Neuronal stem cell (in vitro differentiated cells): ENCODE data around the gene OR6K6.

Experiments used
- DNase-seq: peaks from one replicate; pipeline ENCODE4 v3.0.0-alpha.2; 2013; ENCODE audit warnings: low spot score
- H2AFZ ChIP-seq: one replicate; pipeline ENCODE4 v1.6.1; 2013; ENCODE audit warnings: mild to moderate bottlenecking, low read length, inconsistent platforms
- H2AK5ac ChIP-seq: 2 replicates; pipeline ENCODE4 v1.6.1; 2013; ENCODE audit warnings: low read depth, mild to moderate bottlenecking, inconsistent platforms, low read length, moderate library complexity, mixed read lengths
- H2BK120ac ChIP-seq: 2 replicates; pipeline ENCODE4 v1.6.1; 2013; ENCODE audit warnings: low read depth, mild to moderate bottlenecking, inconsistent platforms, low read length, moderate library complexity, mixed read lengths
- H2BK12ac ChIP-seq: one replicate; pipeline ENCODE4 v1.6.1; 2013; ENCODE audit warnings: low read length, inconsistent platforms
- H2BK15ac ChIP-seq: 2 replicates; pipeline ENCODE4 v1.6.1; 2013; ENCODE audit warnings: mild to moderate bottlenecking, low read length, inconsistent platforms, mixed read lengths
- H2BK5ac ChIP-seq: one replicate; pipeline ENCODE4 v1.6.1; 2013; ENCODE audit warnings: inconsistent platforms, mild to moderate bottlenecking, low read length, moderate library complexity
- H3K14ac ChIP-seq: one replicate; pipeline ENCODE4 v1.6.1; 2013; ENCODE audit warnings: low read length, inconsistent platforms
- H3K18ac ChIP-seq: 2 replicates; pipeline ENCODE4 v1.6.1; 2013; ENCODE audit warnings: low read length, inconsistent platforms
- H3K23ac ChIP-seq: 2 replicates; pipeline ENCODE4 v1.6.1; 2013; ENCODE audit warnings: low read depth, mild to moderate bottlenecking, mixed read lengths, low read length, inconsistent platforms; ENCODE audit not compliant: poor library complexity
- H3K27ac ChIP-seq: replicated peaks from 3 replicates; pipeline ENCODE4 v1.5.1; 2013; ENCODE audit warnings: low read length, inconsistent platforms
- H3K27me3 ChIP-seq, 3 experiments: 2 replicates each; pipeline ENCODE4 v1.6.1; 2013; ENCODE audit warnings: low read length in 3 of 3, mild to moderate bottlenecking in 2 of 3, inconsistent platforms in 1 of 3, low read depth in 1 of 3, mixed read lengths in 1 of 3, moderate library complexity in 1 of 3; ENCODE audit not compliant: control insufficient read depth in 3 of 3, insufficient read depth in 3 of 3
- H3K36me3 ChIP-seq, 2 donors: replicated peaks in 1 of 2; 2 replicates each; pipeline ENCODE4 v1.6.1; 2013; ENCODE audit warnings: low read length in 2 of 2; ENCODE audit not compliant: control insufficient read depth in 2 of 2, insufficient read depth in 2 of 2
- H3K4ac ChIP-seq: 2 replicates; pipeline ENCODE4 v1.6.1; 2013; ENCODE audit warnings: inconsistent platforms, mild to moderate bottlenecking, low read length, moderate library complexity
- H3K4me1 ChIP-seq, 2 donors: 1 replicate in 1 of 2; 2 replicates in 1 of 2; pipeline ENCODE4 v1.6.1; 2013; ENCODE audit warnings: low read length in 2 of 2, low read depth in 1 of 2; ENCODE audit not compliant: control insufficient read depth in 2 of 2, insufficient read depth in 1 of 2
- H3K4me2 ChIP-seq: one replicate; pipeline ENCODE4 v1.6.1; 2013; ENCODE audit warnings: mild to moderate bottlenecking, low read length, inconsistent platforms; ENCODE audit not compliant: insufficient read depth, poor library complexity, severe bottlenecking
- H3K4me3 ChIP-seq, 2 donors: 2 replicates each; pipeline ENCODE4 v1.5.1; 2013; ENCODE audit warnings: low read length in 2 of 2, mild to moderate bottlenecking in 2 of 2, inconsistent platforms in 1 of 2, moderate library complexity in 1 of 2
- H3K79me1 ChIP-seq: one replicate; pipeline ENCODE4 v1.6.1; 2013; ENCODE audit warnings: low read depth, mild to moderate bottlenecking, inconsistent platforms, low read length, moderate library complexity
- H3K9ac ChIP-seq: one replicate; pipeline ENCODE4 v1.6.1; 2013; ENCODE audit warnings: mild to moderate bottlenecking, low read depth, low read length, inconsistent platforms; ENCODE audit not compliant: poor library complexity
- H3K9me3 ChIP-seq, 2 donors: replicated peaks in 1 of 2; 2 replicates each; pipeline versions ENCODE3 to v1.6.1; 2013; ENCODE audit warnings: low read length in 2 of 2, mild to moderate bottlenecking in 2 of 2, inconsistent platforms in 1 of 2, low read depth in 1 of 2, mixed read lengths in 1 of 2, moderate library complexity in 1 of 2; ENCODE audit not compliant: control insufficient read depth in 2 of 2, insufficient read depth in 1 of 2
- H4K8ac ChIP-seq: one replicate; pipeline ENCODE4 v1.6.1; 2013; ENCODE audit warnings: low read depth, mild to moderate bottlenecking, inconsistent platforms, low read length, moderate library complexity
- H4K91ac ChIP-seq: one replicate; pipeline ENCODE4 v1.6.1; 2013; ENCODE audit warnings: low read length, low read depth, mild to moderate bottlenecking, inconsistent platforms; ENCODE audit not compliant: poor library complexity
- WGBS, 2 donors: extraction: QIAGEN DNeasy Blood & Tissue Kit; methylation state at CpG; one replicate each; pipeline ENCODE4 v1.1.7; 2013; ENCODE audit warnings: missing lambda C conversion rate in 2 of 2, mixed read lengths in 1 of 2; ENCODE audit not compliant: insufficient read length in 2 of 2, insufficient replicate concordance in 1 of 2; ENCODE audit errors: extremely low coverage in 2 of 2; 5-methylcytosine and 5-hydroxymethylcytosine counted together

The OR6K6 gene

GRCh38 chr1:158732524-158732923 lies 22.0 kb upstream of the OR6K6 start:
- no peaks in the 10 kb centered on the region for H3K9me3 ChIP-seq
- H2BK5ac ChIP-seq: no peak overlapping the region
- no peak overlapping the region for H3K18ac ChIP-seq
- no peak overlapping the region for H3K27ac ChIP-seq
- no peak overlapping the region for H3K23ac ChIP-seq
- H3K79me1 ChIP-seq: no peaks in the 10 kb centered on the region
- no peak overlapping the region for H2BK15ac ChIP-seq
- H2AFZ ChIP-seq: no peak overlapping the region
- no peaks in the 10 kb centered on the region for H3K4me1 ChIP-seq
- DNase-seq: no peak
- no peak overlapping the region for H2BK120ac ChIP-seq
- H3K14ac ChIP-seq: no peak overlapping the region
- H3K4me3 ChIP-seq: no peak overlapping the region
- H3K36me3 ChIP-seq: no peaks in the 10 kb centered on the region
- no peak overlapping the region for H3K4ac ChIP-seq
- no peak overlapping the region for H2BK12ac ChIP-seq
- H4K8ac ChIP-seq: no peak overlapping the region
- H2AK5ac ChIP-seq: no peak overlapping the region
- no peak overlapping the region for H3K4me2 ChIP-seq
- H3K27me3 ChIP-seq: no peaks in the 10 kb centered on the region
- H4K91ac ChIP-seq: no peak overlapping the region
- no CpG with 5 or more reads among the region's 2 CpGs for WGBS, 2 donors
- H3K9ac ChIP-seq: no peak overlapping the region

- H3K27me3 ChIP-seq: no peaks in the 10 kb centered on the region
- H3K79me1 ChIP-seq: no peaks in the 10 kb centered on the region
- no peak overlapping the region for H3K23ac ChIP-seq
- H3K4me3 ChIP-seq: no peak overlapping the region
- no peak overlapping the region for H2BK120ac ChIP-seq
- H2AK5ac ChIP-seq: no peak overlapping the region
- no peak overlapping the region for H3K27ac ChIP-seq
- H2BK12ac ChIP-seq: no peak overlapping the region
- no peak overlapping the region for H3K4ac ChIP-seq
- H3K9me3 ChIP-seq: no peaks in the 10 kb centered on the region
- no peak overlapping the region for H2BK15ac ChIP-seq
- no peak overlapping the region for H2BK5ac ChIP-seq
- no peak overlapping the region for H2AFZ ChIP-seq
- H4K8ac ChIP-seq: no peak overlapping the region
- no peak overlapping the region for H3K14ac ChIP-seq
- H3K4me1 ChIP-seq: no peaks in the 10 kb centered on the region
- H3K36me3 ChIP-seq: no peaks in the 10 kb centered on the region
- H4K91ac ChIP-seq: no peak overlapping the region
- DNase-seq: no peak
- no peak overlapping the region for H3K18ac ChIP-seq
- no peak overlapping the region for H3K4me2 ChIP-seq
- H3K9ac ChIP-seq: no peak overlapping the region
Measured at GRCh38 chr1:158735848-158736247, 18.7 kb upstream of the OR6K6 start.

- Histone ChIP-seq H3K9ac (no peak overlapping the region), H3K4me1 (peaks cover 0 to 3% of the 10 kb centered on the region in 2 donors), H4K8ac (no peak overlapping the region), H3K27me3 (peaks cover 0 to 3% (median 0%) of the 10 kb centered on the region in 3 experiments), H3K4me3 (no peak overlapping the region), H3K4ac (no peak overlapping the region), H2BK15ac (no peak overlapping the region), H3K4me2 (no peak overlapping the region), H3K9me3 (no peaks in the 10 kb centered on the region), H4K91ac (no peak overlapping the region), H2BK12ac (no peak overlapping the region), H3K23ac (peak overlapping the region; percentile 67), H3K14ac (no peak overlapping the region), H2AFZ (no peak overlapping the region), H3K36me3 (no peaks in the 10 kb centered on the region), H3K27ac (no peak overlapping the region), H3K18ac (peak overlapping the region; percentile 76), H2BK5ac (peak overlapping the region; percentile 68), H2AK5ac (no peak overlapping the region), H3K79me1 (no peaks in the 10 kb centered on the region), H2BK120ac (no peak overlapping the region)
- no CpG with 5 or more reads among the region's 9 CpGs for WGBS, 2 donors
- DNase-seq: no peak
Measured at GRCh38 chr1:158752155-158752712, 2.3 kb upstream of the OR6K6 start.

- no peak within 1 kb of the TSS for H4K8ac ChIP-seq
- no CpG with 5 or more reads among the region's 6 CpGs for WGBS, 2 donors
Measured at GRCh38 chr1:158771950-158772866, 17.7 kb downstream of the OR6K6 start, which contains the start of gene OR6N1. Gene OR6N1 (minus strand): TSS chr1:158772195. CDS start chr1:158766682, 5,513 bp downstream.

More at GRCh38 chr1:158771950-158772866, 17.7 kb downstream of the OR6K6 start, which contains the start of gene OR6N1:
- H3K27me3 ChIP-seq: no peaks in the 10 kb centered on the region
- H3K4me2 ChIP-seq: no peak within 1 kb of the TSS
- no peak within 1 kb of the TSS for H2AFZ ChIP-seq
- no peak within 1 kb of the TSS for H3K4me3 ChIP-seq
- H3K36me3 ChIP-seq: no peaks in the 10 kb centered on the region
- H2AK5ac ChIP-seq: no peak within 1 kb of the TSS
- no peak within 1 kb of the TSS for H3K18ac ChIP-seq
- no peak within 1 kb of the TSS for H3K23ac ChIP-seq
- H2BK12ac ChIP-seq: no peak within 1 kb of the TSS
- no peak within 1 kb of the TSS for H3K4ac ChIP-seq
- no peak within 1 kb of the TSS for H2BK120ac ChIP-seq
- no peak within 1 kb of the TSS for H2BK15ac ChIP-seq
- no peak within 1 kb of the TSS for H2BK5ac ChIP-seq
- no peaks in the 10 kb centered on the region for H3K4me1 ChIP-seq
- no peak for DNase-seq
- H3K79me1 ChIP-seq: no peaks in the 10 kb centered on the region
- H3K27ac ChIP-seq: no peak within 1 kb of the TSS
- no peak within 1 kb of the TSS for H3K9ac ChIP-seq
- no peaks in the 10 kb centered on the region for H3K9me3 ChIP-seq
- no peak within 1 kb of the TSS for H4K91ac ChIP-seq
- no peak within 1 kb of the TSS for H3K14ac ChIP-seq
